GM12874 (cell line): Measurements from ENCODE around the gene MCF2L.

ENCODE experiments used
- CTCF ChIP-seq: IDR thresholded peaks from 2 replicates; pipeline ENCODE4 v1.5.1; 2011; ENCODE audit warnings: low read depth, mild to moderate bottlenecking, control low read depth, low read length, moderate library complexity; ENCODE audit not compliant: insufficient read depth

The MCF2L gene

GRCh38 chr13:113087923-113088690 is 119.1 kb downstream of the MCF2L start:
- no peak for TF ChIP-seq CTCF

DNA sequence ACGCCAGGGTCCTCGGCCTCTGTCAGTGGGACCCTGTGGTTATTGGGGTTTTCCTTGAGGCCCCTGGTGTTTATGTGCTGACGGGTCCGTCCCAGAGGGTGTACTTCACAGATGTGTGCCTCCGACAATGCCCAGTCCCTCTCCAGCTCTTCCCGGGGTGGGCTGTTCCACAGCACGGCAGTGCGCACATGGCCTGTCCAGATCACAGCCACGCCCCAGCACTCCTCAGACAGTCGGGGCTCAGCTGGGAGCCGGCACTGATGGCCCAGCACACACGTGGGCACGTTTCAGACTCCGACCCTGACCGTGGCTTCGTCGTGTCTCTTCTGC is 119.6 kb downstream of the MCF2L start:
- no peak for TF ChIP-seq CTCF

DNA sequence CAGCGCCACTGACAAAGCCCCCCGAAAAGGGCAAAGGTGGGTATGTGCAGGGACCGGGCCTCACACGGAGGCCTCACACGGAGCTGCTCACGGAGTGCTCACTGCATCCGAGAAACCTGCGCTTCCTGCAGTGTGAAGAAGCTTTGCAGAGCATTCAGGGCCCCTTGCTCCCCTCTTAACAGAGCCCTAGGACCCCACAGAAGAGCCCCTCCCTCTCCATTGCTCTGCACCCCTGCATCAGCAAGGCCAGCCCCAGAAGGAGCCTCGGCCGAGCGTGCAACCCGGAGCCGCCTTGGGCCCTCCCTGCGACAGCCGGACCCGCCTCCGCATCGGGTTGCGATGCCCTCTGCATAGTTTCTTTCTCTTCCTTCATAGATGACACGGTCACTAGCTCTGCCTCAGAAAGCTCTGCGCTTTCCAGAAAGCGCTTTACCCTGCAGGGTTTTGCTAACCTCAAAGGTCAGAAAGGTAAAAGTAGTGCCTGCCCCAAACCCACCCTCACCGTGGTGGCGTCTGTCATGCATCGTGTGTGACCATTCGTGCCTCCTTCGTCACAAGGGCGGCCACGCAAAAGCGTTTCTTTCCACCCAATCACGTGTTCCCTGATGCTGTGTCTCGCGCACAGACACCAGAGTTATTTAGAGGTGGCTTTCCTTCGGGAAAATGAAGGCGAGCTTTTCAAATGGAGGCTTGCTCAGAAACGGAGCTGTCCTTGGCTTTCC is 120.8 kb downstream of the MCF2L start:
- TF ChIP-seq CTCF: no peak

- no peak for TF ChIP-seq CTCF
Observed at GRCh38 chr13:113090415-113090770, 121.4 kb downstream of the MCF2L start.

- TF ChIP-seq CTCF: no peak
Observed at GRCh38 chr13:113090806-113091205, 121.8 kb downstream of the MCF2L start.

- no peak for TF ChIP-seq CTCF
Observed at GRCh38 chr13:113091211-113091771, 122.3 kb downstream of the MCF2L start.

- no peak for TF ChIP-seq CTCF
Observed at GRCh38 chr13:113091891-113092775, 123.1 kb downstream of the MCF2L start.
